HEK293 (cell line): Measurements from ENCODE around the gene TLE6.

Source experiments
- CTCF ChIP-seq: fragments of 450-650 bp; formaldehyde crosslinking; IDR thresholded peaks from 2 replicates; pipeline ENCODE4 v1.5.1; 2016; ENCODE audit warnings: missing biosample characterization, missing genetic modification characterization
- KLF10 ChIP-seq: fragments of 450-650 bp; IDR thresholded peaks from 2 replicates; pipeline ENCODE4 v1.5.1; 2018; ENCODE audit warnings: missing biosample characterization, mild to moderate bottlenecking, missing genetic modification characterization
- KLF7 ChIP-seq: fragments of 450-650 bp; formaldehyde crosslinking; IDR thresholded peaks from 2 replicates; pipeline ENCODE4 v1.5.1; 2016; ENCODE audit warnings: missing biosample characterization, missing genetic modification characterization, borderline replicate concordance
- ZNF10 ChIP-seq: fragments of 450-650 bp; formaldehyde crosslinking; IDR thresholded peaks from 2 replicates; pipeline ENCODE4 v1.5.1; 2017; ENCODE audit warnings: missing biosample characterization, missing genetic modification characterization
- ZNF114 ChIP-seq: fragments of 450-650 bp; formaldehyde crosslinking; IDR thresholded peaks from 2 replicates; pipeline ENCODE4 v1.5.0; 2017; ENCODE audit warnings: missing biosample characterization, missing genetic modification characterization
- ZNF138 ChIP-seq: fragments of 450-650 bp; formaldehyde crosslinking; IDR thresholded peaks from 2 replicates; pipeline ENCODE4 v1.5.1; 2016; ENCODE audit warnings: missing biosample characterization, missing genetic modification characterization, borderline replicate concordance
- ZNF211 ChIP-seq: fragments of 450-650 bp; formaldehyde crosslinking; IDR thresholded peaks from 2 replicates; pipeline ENCODE4 v1.5.1; 2016; ENCODE audit warnings: low read depth, missing biosample characterization, missing genetic modification characterization
- ZNF239 ChIP-seq: fragments of 450-650 bp; formaldehyde crosslinking; IDR thresholded peaks from 2 replicates; pipeline ENCODE4 v1.5.1; 2016; ENCODE audit warnings: missing biosample characterization, missing genetic modification characterization
- ZNF280C ChIP-seq: fragments of 450-650 bp; formaldehyde crosslinking; IDR thresholded peaks from 2 replicates; pipeline ENCODE4 v1.5.1; 2016; ENCODE audit warnings: missing biosample characterization, missing genetic modification characterization
- ZNF660 ChIP-seq: fragments of 450-650 bp; IDR thresholded peaks from 2 replicates; pipeline ENCODE4 v1.5.1; 2018; ENCODE audit warnings: missing biosample characterization, mild to moderate bottlenecking, missing genetic modification characterization
- ZNF777 ChIP-seq: fragments of 450-650 bp; formaldehyde crosslinking; IDR thresholded peaks from 2 replicates; pipeline ENCODE4 v1.5.1; 2017; ENCODE audit warnings: missing biosample characterization, missing genetic modification characterization, borderline replicate concordance

- no peak for TF ChIP-seq ZNF138 (tag by site-specific recombination)
- TF ChIP-seq ZNF10 = no peak
- TF ChIP-seq CTCF (tag by site-specific recombination) = no peak
- no peak for TF ChIP-seq ZNF777 (tag by site-specific recombination)
- TF ChIP-seq ZNF280C (tag by site-specific recombination) = no peak
- TF ChIP-seq KLF10 (tag by site-specific recombination) = no peak
- TF ChIP-seq ZNF114 (tag by site-specific recombination) = no peak
- no peak for TF ChIP-seq ZNF239 (tag by site-specific recombination)
- TF ChIP-seq ZNF211 = no peak
- no peak for TF ChIP-seq ZNF660 (tag by site-specific recombination)
- TF ChIP-seq KLF7 (tag by site-specific recombination) = no peak
Observed at GRCh38 chr19:2988568-2988967, 11.2 kb downstream of the TLE6 start.
